Neural cell (in vitro differentiated cells): Measurements from ENCODE around the gene CILP2.

Source experiments
- CTCF ChIP-seq: fragments of 450-650 bp; IDR thresholded peaks from 2 replicates; pipeline ENCODE4 v1.5.1; 2014; ENCODE audit warnings: antibody characterized with exemption, mild to moderate bottlenecking, moderate library complexity; ENCODE audit not compliant: poor library complexity, severe bottlenecking
- EP300 ChIP-seq: fragments of 450-650 bp; conservative IDR thresholded peaks from 2 replicates; pipeline ENCODE4 v1.6.1; 2014; ENCODE audit warnings: antibody characterized with exemption, mild to moderate bottlenecking, moderate library complexity; ENCODE audit not compliant: poor library complexity, severe bottlenecking
- MXI1 ChIP-seq: fragments of 450-650 bp; conservative IDR thresholded peaks from 2 replicates; pipeline ENCODE4 v1.6.1; 2014; ENCODE audit warnings: antibody characterized with exemption, mild to moderate bottlenecking; ENCODE audit not compliant: poor library complexity, severe bottlenecking
- POLR2AphosphoS5 ChIP-seq: IDR thresholded peaks from 2 replicates; pipeline ENCODE4 v1.6.1; 2012
- REST ChIP-seq: IDR thresholded peaks from 2 replicates; pipeline ENCODE4 v1.6.1; 2012; ENCODE audit warnings: borderline replicate concordance
- TAF1 ChIP-seq: IDR thresholded peaks from 2 replicates; pipeline ENCODE4 v1.6.1; 2012; ENCODE audit warnings: low read depth

- TF ChIP-seq EP300 (no peak), TAF1 (no peak), CTCF (no peak), POLR2AphosphoS5 (no peak), MXI1 (no peak), REST (no peak)
Observed at GRCh38 chr19:19500975-19501644, 37.0 kb upstream of the CILP2 start.
